ENCODE results near the gene TMTC2.

GRCh38 chr12:82728710-82729109 lies 42.0 kb downstream of the TMTC2 start:
- TF ChIP-seq GATA2 (IDR thresholded peaks at IDR 0.05; ENCODE audit: low read depth, low read length) (no peak), GATA3 (IDR thresholded peaks at IDR 0.05; ENCODE audit: low read depth, low read length) (no peak)
